Measurements from ENCODE around the gene OR51V1. TPM values are rescaled to one million over a fixed set of nuclear protein-coding genes. Genes with fewer than 3 reads are reported as not detected.

Gene OR51V1
- total and polyA plus RNA-seq, 10 of the 15 experiments (the other 5 are each of a cell fraction or from before 2014, with no cell fraction given) = not detected

GRCh38 chr11:5226732-5227310 lies 26.3 kb upstream of the OR51V1 start, which contains the start of gene HBB:
TSS of gene HBB (minus strand) at chr11:5227071. CDS start at chr11:5227021, 50 bp downstream.
- ChIA-PET RAD21 (ENCODE audit: unreplicated experiment) (no interaction called here), POLR2A (no interaction called here), SMC1A (ENCODE audit: uncharacterized antibody, unreplicated experiment) (no interaction called here), CTCF (no interaction called here)
- BruUV-seq (replicated peaks) = no TSS peak
- H3K27me3 ChIP-seq (replicated peaks in 1 of 2; ENCODE audit: control insufficient read depth in 2 of 2, insufficient read depth in 2 of 2, low read length in 1 of 2) = no peaks in the 10 kb centered on the region
- no peak within 1 kb of the TSS for H3K4me3 ChIP-seq
- ATAC-seq (no peak), DNase-seq (ENCODE audit: low read depth, low spot score) (no peak), FAIRE-seq (no peak)
- no peaks in the 10 kb centered on the region for H3K36me3 ChIP-seq (ENCODE audit: control insufficient read depth in 2 of 2, insufficient read depth in 2 of 2, low read length in 1 of 2)
- no peaks in the 10 kb centered on the region for H3K4me1 ChIP-seq (ENCODE audit: control insufficient read depth, insufficient read depth, low read length)
- no peak within 1 kb of the TSS for H2AFZ ChIP-seq (ENCODE audit: control insufficient read depth, low read depth, low read length)
- no peaks in the 10 kb centered on the region for H3K9me3 ChIP-seq (replicated peaks; ENCODE audit: control insufficient read depth, insufficient read depth, low read length)
- WGBS (ENCODE audit: insufficient coverage, insufficient replicate concordance, low lambda C conversion rate, missing lambda C conversion rate) = 17% methylated on average over 3 of the region's 3 CpGs
- H4K20me1 ChIP-seq (ENCODE audit: control insufficient read depth, insufficient read depth) = no peaks in the 10 kb centered on the region
- H3K27ac ChIP-seq (ENCODE audit: control insufficient read depth, insufficient read depth) = no peak within 1 kb of the TSS
- in situ Hi-C loops (cut with MboI) = no loop called here
- TF ChIP-seq RB1 (IDR thresholded peaks at IDR 0.05; ENCODE audit: borderline replicate concordance) (no peak), ZNF592 (IDR thresholded peaks at IDR 0.05) (no peak), SREBF2 (IDR thresholded peaks at IDR 0.05; ENCODE audit: low read length) (no peak), MTA2 (IDR thresholded peaks at IDR 0.05; ENCODE audit: low read depth) (no peak), EZH2 (IDR thresholded peaks at IDR 0.05; ENCODE audit: borderline replicate concordance, control insufficient read depth, low read depth, low read length) (no peak), REST (IDR thresholded peaks at IDR 0.05; ENCODE audit: low read depth, low read length) (no peak), FOXK2 (IDR thresholded peaks at IDR 0.05) (no peak), NFYB (IDR thresholded peaks at IDR 0.05; ENCODE audit: insufficient read depth, low read depth, low read length) (no peak), E4F1 (IDR thresholded peaks at IDR 0.05; ENCODE audit: borderline replicate concordance, partially characterized antibody) (no peak)
- no peaks in the 10 kb centered on the region for H3K79me2 ChIP-seq (ENCODE audit: control insufficient read depth, insufficient read depth, low read length)
- H3K9ac ChIP-seq (ENCODE audit: control insufficient read depth, insufficient read depth, low read length) = no peak within 1 kb of the TSS
- intact Hi-C loops (cut with micrococcal nuclease; ENCODE audit: unreplicated experiment) = no loop called here
- H3K4me2 ChIP-seq (ENCODE audit: control insufficient read depth, insufficient read depth) = no peak within 1 kb of the TSS
